ENCODE measurements around the gene POMT1. TPM values are rescaled to one million over a fixed set of nuclear protein-coding genes. Genes with fewer than 3 reads are reported as not detected.

The POMT1 gene
- polyA plus RNA-seq, 1 donor = 32.1 TPM

GRCh38 chr9:131484560-131485185 is 18.0 kb upstream of the POMT1 start:
- DNase-seq = no peak
- H3K4me1 ChIP-seq (ENCODE audit: control insufficient read depth, insufficient read depth, low read length) = no peaks in the 10 kb centered on the region
- H3K27me3 ChIP-seq (ENCODE audit: control insufficient read depth, insufficient read depth, low read length) = no peaks in the 10 kb centered on the region
- H3K27ac ChIP-seq (ENCODE audit: low read length) = no peak overlapping the region
- H3K36me3 ChIP-seq (ENCODE audit: control insufficient read depth, insufficient read depth, low read length) = peaks cover 97% of the 10 kb centered on the region
- no peak overlapping the region for H3K4me3 ChIP-seq (ENCODE audit: low read length)
- no peaks in the 10 kb centered on the region for H3K9me3 ChIP-seq (ENCODE audit: control insufficient read depth, low read depth, low read length)
- WGBS (ENCODE audit: insufficient coverage, low lambda C conversion rate) = no CpG with 5 or more reads among the region's 15 CpGs

DNA sequence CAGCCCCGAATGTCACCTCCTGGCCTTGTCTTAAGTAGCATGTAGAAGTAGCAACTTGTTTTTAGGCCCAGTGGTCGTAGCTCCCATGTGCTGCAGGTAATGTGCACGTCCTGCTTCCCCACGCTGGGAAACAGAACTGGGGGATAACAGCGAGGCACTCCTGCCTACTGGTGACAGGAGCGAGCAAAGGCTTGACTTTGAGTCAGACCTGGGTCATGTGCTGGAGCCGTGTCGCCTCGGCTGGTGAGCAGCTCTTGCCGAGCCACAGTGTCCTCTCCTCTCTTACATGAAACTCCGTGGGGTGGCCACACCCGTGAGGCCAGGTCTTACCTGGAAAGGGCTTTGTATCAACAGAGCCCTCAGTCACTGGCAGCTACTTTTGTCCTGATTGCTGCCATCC is 17.5 kb upstream of the POMT1 start:
- Histone ChIP-seq H3K27me3 (ENCODE audit: control insufficient read depth, insufficient read depth, low read length) (no peaks in the 10 kb centered on the region), H3K27ac (ENCODE audit: low read length) (no peak overlapping the region), H3K4me3 (ENCODE audit: low read length) (no peak overlapping the region), H3K9me3 (ENCODE audit: control insufficient read depth, low read depth, low read length) (no peaks in the 10 kb centered on the region), H3K4me1 (ENCODE audit: control insufficient read depth, insufficient read depth, low read length) (no peaks in the 10 kb centered on the region), H3K36me3 (ENCODE audit: control insufficient read depth, insufficient read depth, low read length) (peaks cover 97% of the 10 kb centered on the region)
- no peak for DNase-seq
- WGBS (ENCODE audit: insufficient coverage, low lambda C conversion rate) = no CpG with 5 or more reads among the region's 12 CpGs

DNA sequence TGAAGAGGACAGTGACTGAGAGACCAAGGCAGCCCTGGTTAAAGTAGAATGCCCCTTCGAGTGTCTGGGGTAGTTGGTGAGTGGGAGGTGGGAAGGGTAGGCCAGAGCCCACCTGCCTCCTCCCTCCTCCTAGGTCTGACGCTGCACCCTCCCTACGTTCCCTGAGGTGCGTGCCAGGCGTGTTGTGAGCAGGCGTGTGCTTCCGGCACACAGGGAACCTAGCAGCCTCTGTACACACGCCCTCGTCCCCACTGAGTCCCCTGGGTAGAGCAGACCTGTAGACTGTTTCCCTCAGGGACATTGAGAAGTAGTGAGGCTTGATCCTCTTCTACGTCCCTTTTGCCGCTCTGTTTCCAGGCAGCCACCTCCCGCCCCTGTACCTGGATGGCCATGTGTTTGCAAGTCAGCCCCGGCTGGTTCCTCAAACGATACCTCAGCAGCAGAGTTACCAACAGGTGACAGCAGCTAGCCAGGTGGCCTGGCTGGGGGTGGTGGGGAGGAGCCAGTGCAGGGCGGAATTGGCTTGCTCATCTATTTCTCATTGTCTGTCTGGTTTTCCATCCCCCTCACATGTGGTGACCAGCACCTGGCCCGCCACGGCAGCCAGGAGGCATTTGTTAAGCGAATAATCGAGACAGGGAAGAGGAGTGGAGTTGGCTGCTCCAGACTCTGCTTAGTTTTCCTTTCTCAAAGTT is 16.8 kb upstream of the POMT1 start:
- WGBS (ENCODE audit: insufficient coverage, low lambda C conversion rate) = no CpG with 5 or more reads among the region's 19 CpGs
- peaks cover 98% of the 10 kb centered on the region for H3K36me3 ChIP-seq (ENCODE audit: control insufficient read depth, insufficient read depth, low read length)
- H3K9me3 ChIP-seq (ENCODE audit: control insufficient read depth, low read depth, low read length) = no peaks in the 10 kb centered on the region
- no peak overlapping the region for H3K27ac ChIP-seq (ENCODE audit: low read length)
- H3K4me3 ChIP-seq (ENCODE audit: low read length) = no peak overlapping the region
- no peaks in the 10 kb centered on the region for H3K27me3 ChIP-seq (ENCODE audit: control insufficient read depth, insufficient read depth, low read length)
- H3K4me1 ChIP-seq (ENCODE audit: control insufficient read depth, insufficient read depth, low read length) = no peaks in the 10 kb centered on the region
- no peak for DNase-seq

DNA sequence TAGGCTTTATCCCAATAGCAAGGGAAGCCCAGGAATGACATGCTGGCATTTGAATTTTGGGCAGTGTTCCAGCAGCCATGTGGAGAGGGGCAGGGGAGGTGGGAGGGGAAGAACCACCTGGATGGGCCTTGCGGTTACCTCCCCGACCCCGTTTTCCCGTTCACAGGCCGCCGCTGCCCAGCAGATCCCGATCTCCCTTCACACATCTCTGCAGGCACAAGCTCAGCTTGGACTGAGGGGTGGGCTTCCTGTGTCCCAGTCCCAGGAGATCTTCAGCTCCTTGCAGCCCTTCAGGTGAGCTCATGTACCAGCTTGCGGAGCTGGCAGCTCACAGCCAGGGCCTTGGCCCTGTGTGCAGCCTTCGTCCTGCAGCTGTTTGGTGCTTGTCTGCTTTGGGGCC is 15.7 kb upstream of the POMT1 start:
- Histone ChIP-seq H3K4me3 (ENCODE audit: low read length) (no peak overlapping the region), H3K27me3 (ENCODE audit: control insufficient read depth, insufficient read depth, low read length) (no peaks in the 10 kb centered on the region), H3K36me3 (ENCODE audit: control insufficient read depth, insufficient read depth, low read length) (peaks cover 100% of the 10 kb centered on the region), H3K9me3 (ENCODE audit: control insufficient read depth, low read depth, low read length) (no peaks in the 10 kb centered on the region), H3K27ac (ENCODE audit: low read length) (no peak overlapping the region), H3K4me1 (ENCODE audit: control insufficient read depth, insufficient read depth, low read length) (no peaks in the 10 kb centered on the region)
- no peak for DNase-seq
- no CpG with 5 or more reads among the region's 9 CpGs for WGBS (ENCODE audit: insufficient coverage, low lambda C conversion rate)

GRCh38 chr9:131487621-131488031 is 15.1 kb upstream of the POMT1 start:
- no CpG with 5 or more reads among the region's 14 CpGs for WGBS (ENCODE audit: insufficient coverage, low lambda C conversion rate)
- peaks cover 100% of the 10 kb centered on the region for H3K36me3 ChIP-seq (ENCODE audit: control insufficient read depth, insufficient read depth, low read length)

DNA sequence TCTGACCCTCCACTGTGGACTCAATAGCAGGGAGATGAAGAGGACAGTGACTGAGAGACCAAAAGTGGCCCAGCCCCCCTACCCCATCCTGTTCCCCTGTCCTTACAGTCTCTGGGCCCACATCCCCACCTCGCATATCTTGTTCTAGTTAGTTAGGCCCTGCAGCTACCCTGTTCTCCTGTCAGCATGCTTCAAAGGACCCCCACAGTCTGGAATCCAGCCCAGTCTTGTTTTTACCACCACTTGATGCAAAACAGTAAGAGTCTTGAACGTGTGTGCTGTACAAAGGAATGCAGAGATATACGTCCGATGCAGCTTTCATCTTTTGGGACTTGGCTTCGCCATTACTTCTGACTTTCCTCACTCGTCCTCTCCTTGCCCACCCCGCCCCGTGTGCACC is 12.2 kb upstream of the POMT1 start:
- Histone ChIP-seq H3K27me3 (ENCODE audit: control insufficient read depth, insufficient read depth, low read length) (no peaks in the 10 kb centered on the region), H3K4me3 (ENCODE audit: low read length) (no peak overlapping the region), H3K9me3 (ENCODE audit: control insufficient read depth, low read depth, low read length) (no peaks in the 10 kb centered on the region), H3K36me3 (ENCODE audit: control insufficient read depth, insufficient read depth, low read length) (peaks cover 100% of the 10 kb centered on the region), H3K4me1 (ENCODE audit: control insufficient read depth, insufficient read depth, low read length) (no peaks in the 10 kb centered on the region), H3K27ac (ENCODE audit: low read length) (no peak overlapping the region)
- DNase-seq = no peak
- 100% methylated on average over 1 of the region's 8 CpGs for WGBS (ENCODE audit: insufficient coverage, low lambda C conversion rate)

More at GRCh38 chr9:131487621-131488031, 15.1 kb upstream of the POMT1 start:
- DNase-seq = no peak
- H3K4me1 ChIP-seq (ENCODE audit: control insufficient read depth, insufficient read depth, low read length) = no peaks in the 10 kb centered on the region
- H3K27me3 ChIP-seq (ENCODE audit: control insufficient read depth, insufficient read depth, low read length) = no peaks in the 10 kb centered on the region
- H3K9me3 ChIP-seq (ENCODE audit: control insufficient read depth, low read depth, low read length) = no peaks in the 10 kb centered on the region
- H3K27ac ChIP-seq (ENCODE audit: low read length) = no peak overlapping the region
- no peak overlapping the region for H3K4me3 ChIP-seq (ENCODE audit: low read length)

GRCh38 chr9:131491001-131491710 is 11.6 kb upstream of the POMT1 start:
- no peak for DNase-seq
- no peaks in the 10 kb centered on the region for H3K27me3 ChIP-seq (ENCODE audit: control insufficient read depth, insufficient read depth, low read length)
- 87% methylated on average over 3 of the region's 20 CpGs for WGBS (ENCODE audit: insufficient coverage, low lambda C conversion rate)
- no peak overlapping the region for H3K27ac ChIP-seq (ENCODE audit: low read length)
- H3K4me3 ChIP-seq (ENCODE audit: low read length) = no peak overlapping the region
- H3K36me3 ChIP-seq (ENCODE audit: control insufficient read depth, insufficient read depth, low read length) = peaks cover 100% of the 10 kb centered on the region
- H3K9me3 ChIP-seq (ENCODE audit: control insufficient read depth, low read depth, low read length) = no peaks in the 10 kb centered on the region
- peaks cover 3% of the 10 kb centered on the region for H3K4me1 ChIP-seq (ENCODE audit: control insufficient read depth, insufficient read depth, low read length)

GRCh38 chr9:131492070-131492469 is 10.6 kb upstream of the POMT1 start:
- no peak for DNase-seq
- no CpG with 5 or more reads among the region's 6 CpGs for WGBS (ENCODE audit: insufficient coverage, low lambda C conversion rate)
- peaks cover 99% of the 10 kb centered on the region for H3K36me3 ChIP-seq (ENCODE audit: control insufficient read depth, insufficient read depth, low read length)

DNA sequence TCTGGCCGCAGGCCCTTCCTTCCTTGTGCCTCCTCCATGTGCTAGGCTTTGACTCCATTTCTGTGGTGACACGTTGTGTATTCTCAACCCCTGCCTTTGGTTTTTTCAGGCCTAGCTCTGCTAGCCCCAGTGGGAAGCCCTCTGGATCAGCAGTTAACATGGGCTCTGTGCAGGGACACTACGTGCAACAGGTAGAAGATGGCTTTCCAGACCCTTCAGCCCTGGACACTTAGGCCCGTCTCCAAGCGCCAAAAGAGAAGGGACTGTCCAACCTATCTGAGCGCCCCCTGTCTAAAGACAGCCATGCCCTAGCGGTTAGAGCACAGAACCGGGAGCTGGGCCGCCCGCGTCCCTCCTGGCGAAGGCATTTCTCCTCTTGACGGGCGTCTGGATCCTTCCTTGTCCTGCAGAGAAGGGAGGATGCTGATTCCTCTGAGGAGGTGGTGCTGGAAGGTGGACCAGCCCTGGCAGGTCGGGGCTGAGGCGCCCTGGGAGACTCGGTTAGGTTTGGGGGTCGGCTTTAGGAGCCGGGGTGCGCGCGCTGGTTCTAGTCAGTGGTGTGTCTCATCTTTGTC is 8.3 kb upstream of the POMT1 start:
- no peak overlapping the region for H3K27ac ChIP-seq (ENCODE audit: low read length)
- H3K36me3 ChIP-seq (ENCODE audit: control insufficient read depth, insufficient read depth, low read length) = peaks cover 98% of the 10 kb centered on the region
- H3K4me3 ChIP-seq (ENCODE audit: low read length) = no peak overlapping the region
- no CpG with 5 or more reads among the region's 22 CpGs for WGBS (ENCODE audit: insufficient coverage, low lambda C conversion rate)
- H3K4me1 ChIP-seq (ENCODE audit: control insufficient read depth, insufficient read depth, low read length) = peaks cover 15% of the 10 kb centered on the region
- no peak for DNase-seq
- H3K27me3 ChIP-seq (ENCODE audit: control insufficient read depth, insufficient read depth, low read length) = no peaks in the 10 kb centered on the region
- H3K9me3 ChIP-seq (ENCODE audit: control insufficient read depth, low read depth, low read length) = no peaks in the 10 kb centered on the region

More at GRCh38 chr9:131492070-131492469, 10.6 kb upstream of the POMT1 start:
- Histone ChIP-seq H3K27ac (ENCODE audit: low read length) (no peak overlapping the region), H3K4me3 (ENCODE audit: low read length) (no peak overlapping the region), H3K4me1 (ENCODE audit: control insufficient read depth, insufficient read depth, low read length) (peaks cover 11% of the 10 kb centered on the region), H3K9me3 (ENCODE audit: control insufficient read depth, low read depth, low read length) (no peaks in the 10 kb centered on the region), H3K27me3 (ENCODE audit: control insufficient read depth, insufficient read depth, low read length) (no peaks in the 10 kb centered on the region)

- WGBS (ENCODE audit: insufficient coverage, low lambda C conversion rate) = no CpG with 5 or more reads among the region's 22 CpGs
- DNase-seq = no peak
- Histone ChIP-seq H3K9me3 (ENCODE audit: control insufficient read depth, low read depth, low read length) (no peaks in the 10 kb centered on the region), H3K4me1 (ENCODE audit: control insufficient read depth, insufficient read depth, low read length) (peaks cover 15% of the 10 kb centered on the region), H3K36me3 (ENCODE audit: control insufficient read depth, insufficient read depth, low read length) (peaks cover 96% of the 10 kb centered on the region), H3K27me3 (ENCODE audit: control insufficient read depth, insufficient read depth, low read length) (no peaks in the 10 kb centered on the region), H3K27ac (ENCODE audit: low read length) (no peak overlapping the region), H3K4me3 (ENCODE audit: low read length) (no peak overlapping the region)
These were observed 6.9 kb upstream of the POMT1 start for GRCh38 chr9:131495785-131496184.
